Measurements from ENCODE around the gene SLC2A5.
"Not testable (repeated sequence)": the region's sequence is repeated elsewhere in the genome, so short reads cannot be mapped to it uniquely, and the experiment has no call there.

Gene SLC2A5

DNA sequence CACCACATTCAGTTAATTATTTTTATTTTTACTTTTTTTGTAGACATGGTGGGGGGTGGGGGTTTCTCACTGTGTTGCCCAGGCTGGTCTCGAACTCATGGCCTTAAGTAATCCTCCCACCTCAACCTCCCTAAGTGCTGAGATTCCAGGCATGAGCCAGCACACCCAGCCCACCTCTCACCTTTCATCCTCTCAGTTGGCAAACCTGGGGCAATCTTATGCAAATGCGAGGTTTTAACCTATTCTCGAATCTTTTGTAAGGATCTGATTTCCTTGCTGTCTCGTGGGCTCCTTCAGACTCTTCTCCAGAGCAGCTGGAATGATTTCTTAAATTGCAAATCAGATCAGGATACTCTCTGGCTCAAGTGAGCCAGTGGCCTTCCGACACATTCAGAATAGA lies 36.1 kb downstream of the SLC2A5 start:
- Histone ChIP-seq H3K36me3 (ENCODE audit: control insufficient read depth in 1 of 2, insufficient read depth in 2 of 2, low read depth in 1 of 2, low read length in 2 of 2) (peaks cover 0 to 17% of the 10 kb centered on the region in 2 experiments), H2BK120ac (ENCODE audit: low read depth, low read length) (no peak overlapping the region), H3K4me3 (ENCODE audit: insufficient read depth in 1 of 2, low read depth in 1 of 2, low read length in 2 of 2) (no peak overlapping the region), H3K23ac (ENCODE audit: low read length in 2 of 2) (no peak overlapping the region), H4K91ac (ENCODE audit: low read length) (no peak overlapping the region), H3K27ac (ENCODE audit: low read length, poor library complexity, severe bottlenecking) (no peak overlapping the region), H2BK15ac (ENCODE audit: low read depth, poor library complexity, severe bottlenecking) (no peak overlapping the region), H3K79me1 (replicated peaks; ENCODE audit: low read length, poor library complexity, severe bottlenecking) (no peaks in the 10 kb centered on the region), H3K9ac (ENCODE audit: low read length) (no peak overlapping the region), H3K4me1 (ENCODE audit: control insufficient read depth, insufficient read depth, low read depth, low read length) (no peaks in the 10 kb centered on the region), H3K4ac (ENCODE audit: low read depth in 1 of 2, low read length in 2 of 2) (no peak overlapping the region), H2BK5ac (ENCODE audit: low read depth, low read length, poor library complexity, severe bottlenecking) (no peak overlapping the region), H2AK5ac (ENCODE audit: low read length, severe bottlenecking) (no peak overlapping the region), H2AFZ (ENCODE audit: low read depth, low read length) (no peak overlapping the region), H4K8ac (ENCODE audit: low read length) (no peak overlapping the region), H3K4me2 (ENCODE audit: low read length, poor library complexity, severe bottlenecking) (no peak overlapping the region), H3K9me3 (ENCODE audit: control insufficient read depth, low read length) (peaks cover 30% of the 10 kb centered on the region), H3K18ac (ENCODE audit: low read depth in 1 of 2, low read length in 2 of 2) (no peak overlapping the region), H3K14ac (ENCODE audit: low read length in 2 of 2) (no peak overlapping the region), H2BK12ac (ENCODE audit: low read length in 2 of 2) (no peak overlapping the region), H3K27me3 (ENCODE audit: control insufficient read depth in 1 of 2, insufficient read depth in 1 of 2, low read length in 2 of 2) (peaks cover 0 to 7% of the 10 kb centered on the region in 2 experiments)
- 66% methylated on average over 5 of the region's 5 CpGs for WGBS
- no peak for DNase-seq

DNA sequence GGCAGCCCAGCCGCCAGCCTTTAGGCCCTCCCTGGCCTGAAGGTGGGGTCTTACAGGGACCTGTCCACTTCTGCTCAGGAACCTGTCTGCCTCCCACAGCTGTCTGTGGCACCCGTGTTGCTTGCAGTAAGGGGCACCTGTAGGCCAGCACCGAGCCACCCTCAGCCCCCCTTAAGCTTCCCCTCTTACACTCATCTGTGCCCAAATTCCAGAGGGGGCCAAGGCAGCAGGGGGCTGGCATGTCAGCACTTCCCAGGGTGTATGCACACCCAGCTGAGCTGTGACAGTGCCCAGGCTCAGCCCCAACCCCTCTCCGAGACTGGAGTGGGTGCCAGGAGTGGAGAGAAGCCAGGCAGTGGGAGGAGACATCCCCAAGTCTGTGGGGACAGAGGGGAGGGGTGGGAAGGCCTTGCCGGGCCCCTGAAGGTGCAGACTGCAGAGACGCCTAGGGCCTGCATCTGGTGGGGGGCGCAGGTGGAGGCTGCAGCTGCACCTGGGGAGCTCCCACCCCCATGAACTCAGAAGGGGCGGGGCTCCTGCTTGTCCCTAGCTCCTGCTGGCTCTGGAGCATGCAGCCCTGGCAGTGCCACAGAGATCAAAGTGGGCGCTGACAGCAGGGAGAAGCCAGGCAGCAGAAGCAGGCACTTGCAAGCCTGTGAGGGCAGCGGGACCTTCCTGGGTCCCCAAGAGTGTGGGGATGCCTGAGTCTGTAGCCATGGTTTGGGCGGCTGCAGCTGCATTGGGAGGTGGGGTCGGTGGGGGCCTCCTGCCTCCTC lies 37.8 kb downstream of the SLC2A5 start:
- Histone ChIP-seq H2BK12ac (ENCODE audit: low read length in 2 of 2) (no peak overlapping the region), H3K27me3 (ENCODE audit: control insufficient read depth in 1 of 2, insufficient read depth in 1 of 2, low read length in 2 of 2) (peaks cover 0 to 7% of the 10 kb centered on the region in 2 experiments), H3K18ac (ENCODE audit: low read depth in 1 of 2, low read length in 2 of 2) (no peak overlapping the region), H3K4me1 (ENCODE audit: control insufficient read depth, insufficient read depth, low read depth, low read length) (no peaks in the 10 kb centered on the region), H2AFZ (ENCODE audit: low read depth, low read length) (no peak overlapping the region), H3K9me3 (ENCODE audit: control insufficient read depth, low read length) (peaks cover 30% of the 10 kb centered on the region), H3K23ac (ENCODE audit: low read length in 2 of 2) (no peak overlapping the region), H4K8ac (ENCODE audit: low read length) (no peak overlapping the region), H3K27ac (ENCODE audit: low read length, poor library complexity, severe bottlenecking) (no peak overlapping the region), H2BK15ac (ENCODE audit: low read depth, poor library complexity, severe bottlenecking) (no peak overlapping the region), H4K91ac (ENCODE audit: low read length) (no peak overlapping the region), H3K79me1 (replicated peaks; ENCODE audit: low read length, poor library complexity, severe bottlenecking) (no peaks in the 10 kb centered on the region), H3K14ac (ENCODE audit: low read length in 2 of 2) (no peak overlapping the region), H2AK5ac (ENCODE audit: low read length, severe bottlenecking) (no peak overlapping the region), H3K4ac (ENCODE audit: low read depth in 1 of 2, low read length in 2 of 2) (no peak overlapping the region), H3K4me3 (ENCODE audit: insufficient read depth in 1 of 2, low read depth in 1 of 2, low read length in 2 of 2) (no peak overlapping the region), H3K9ac (ENCODE audit: low read length) (no peak overlapping the region), H3K4me2 (ENCODE audit: low read length, poor library complexity, severe bottlenecking) (no peak overlapping the region), H2BK120ac (ENCODE audit: low read depth, low read length) (no peak overlapping the region), H2BK5ac (ENCODE audit: low read depth, low read length, poor library complexity, severe bottlenecking) (no peak overlapping the region), H3K36me3 (ENCODE audit: control insufficient read depth in 1 of 2, insufficient read depth in 2 of 2, low read depth in 1 of 2, low read length in 2 of 2) (no peaks in the 10 kb centered on the region)
- WGBS, result 85% methylated on average over 12 of the region's 12 CpGs
- no peak for DNase-seq

DNA sequence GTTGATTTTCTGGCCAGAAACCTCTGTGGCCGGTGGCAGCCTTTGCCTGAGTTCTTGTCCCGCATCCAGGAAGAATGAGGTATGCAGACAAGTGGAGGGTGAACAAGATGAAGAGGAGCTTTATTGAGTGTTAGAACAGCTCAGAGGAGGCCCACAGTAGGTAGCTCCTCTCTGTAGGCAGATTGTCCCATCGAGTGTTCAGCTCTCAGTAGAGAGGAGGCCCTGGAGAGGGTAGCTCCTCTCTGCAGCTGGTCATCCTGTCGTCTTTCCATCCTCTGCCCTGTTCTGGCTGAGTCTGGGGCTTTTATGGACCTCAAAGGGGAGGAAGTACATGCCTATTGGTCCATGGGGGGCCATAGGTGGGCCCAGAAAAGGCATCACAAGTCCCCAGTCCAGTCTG lies 38.4 kb downstream of the SLC2A5 start:
- H3K4me1 ChIP-seq (ENCODE audit: control insufficient read depth, insufficient read depth, low read depth, low read length); H3K27ac ChIP-seq (ENCODE audit: low read length, poor library complexity, severe bottlenecking); DNase-seq; H4K8ac ChIP-seq (ENCODE audit: low read length); H2AK5ac ChIP-seq (ENCODE audit: low read length, severe bottlenecking); H4K91ac ChIP-seq (ENCODE audit: low read length); H3K14ac ChIP-seq (ENCODE audit: low read length in 2 of 2); H2BK120ac ChIP-seq (ENCODE audit: low read depth, low read length); H3K36me3 ChIP-seq (ENCODE audit: control insufficient read depth in 1 of 2, insufficient read depth in 2 of 2, low read depth in 1 of 2, low read length in 2 of 2); H3K18ac ChIP-seq (ENCODE audit: low read depth in 1 of 2, low read length in 2 of 2); H3K4ac ChIP-seq (ENCODE audit: low read depth in 1 of 2, low read length in 2 of 2); H3K23ac ChIP-seq (ENCODE audit: low read length in 2 of 2); H3K4me2 ChIP-seq (ENCODE audit: low read length, poor library complexity, severe bottlenecking); H2BK12ac ChIP-seq (ENCODE audit: low read length in 2 of 2); H3K79me1 ChIP-seq (replicated peaks; ENCODE audit: low read length, poor library complexity, severe bottlenecking); H2BK15ac ChIP-seq (ENCODE audit: low read depth, poor library complexity, severe bottlenecking); H2BK5ac ChIP-seq (ENCODE audit: low read depth, low read length, poor library complexity, severe bottlenecking); H3K27me3 ChIP-seq (ENCODE audit: control insufficient read depth in 1 of 2, insufficient read depth in 1 of 2, low read length in 2 of 2); H3K9ac ChIP-seq (ENCODE audit: low read length); H2AFZ ChIP-seq (ENCODE audit: low read depth, low read length); H3K4me3 ChIP-seq (ENCODE audit: insufficient read depth in 1 of 2, low read depth in 1 of 2, low read length in 2 of 2): not testable (repeated sequence)
- H3K9me3 ChIP-seq (ENCODE audit: control insufficient read depth, low read length), result peaks cover 28% of the 10 kb centered on the region
- 82% methylated on average over 4 of the region's 4 CpGs for WGBS

DNA sequence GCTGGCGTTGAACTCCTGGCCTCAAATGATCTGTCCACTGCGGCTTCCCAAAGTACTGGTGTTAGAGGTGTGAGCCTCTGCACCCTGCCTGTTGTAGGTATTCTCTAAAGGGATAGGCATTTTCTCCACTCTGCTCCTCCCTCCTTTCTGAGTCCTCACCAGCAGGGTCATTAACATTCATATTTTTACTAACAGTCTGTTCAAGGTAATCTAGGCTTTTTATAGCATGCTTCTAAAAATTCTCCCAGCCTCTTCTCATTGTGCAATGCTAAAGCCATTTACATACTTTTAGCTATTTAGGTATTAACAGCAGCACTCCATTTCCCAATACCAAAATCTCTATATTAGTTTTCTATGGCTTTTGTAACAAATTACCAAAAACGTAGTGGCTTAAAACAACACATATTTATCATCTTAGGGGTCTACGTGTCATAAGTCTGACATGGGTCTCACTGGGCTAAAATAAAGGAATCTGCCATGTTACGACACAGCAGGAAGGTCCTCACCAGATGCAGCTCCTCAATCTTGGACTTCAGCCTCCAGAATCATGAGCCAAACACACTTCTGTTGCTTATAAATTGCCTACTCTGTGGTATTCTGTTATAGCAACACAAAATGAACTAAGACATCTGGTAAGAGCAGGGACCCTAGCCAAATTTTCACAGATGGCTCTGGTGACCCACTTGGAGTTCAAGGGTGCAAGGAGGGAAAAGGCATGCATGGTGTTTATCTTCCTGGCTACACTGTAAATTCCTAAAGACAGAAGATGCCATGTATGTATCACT lies 40.3 kb downstream of the SLC2A5 start:
- no peak overlapping the region for H2BK12ac ChIP-seq (ENCODE audit: low read length in 2 of 2)
- WGBS, result 82% methylated on average over 5 of the region's 5 CpGs
- H2AFZ ChIP-seq (ENCODE audit: low read depth, low read length), result no peak overlapping the region
- no peak overlapping the region for H3K23ac ChIP-seq (ENCODE audit: low read length in 2 of 2)
- H3K36me3 ChIP-seq (ENCODE audit: control insufficient read depth in 1 of 2, insufficient read depth in 2 of 2, low read depth in 1 of 2, low read length in 2 of 2), result no peaks in the 10 kb centered on the region
- H2BK15ac ChIP-seq (ENCODE audit: low read depth, poor library complexity, severe bottlenecking), result no peak overlapping the region
- no peak overlapping the region for H3K18ac ChIP-seq (ENCODE audit: low read depth in 1 of 2, low read length in 2 of 2)
- no peak overlapping the region for H4K91ac ChIP-seq (ENCODE audit: low read length)
- H3K9ac ChIP-seq (ENCODE audit: low read length), result no peak overlapping the region
- no peaks in the 10 kb centered on the region for H3K79me1 ChIP-seq (replicated peaks; ENCODE audit: low read length, poor library complexity, severe bottlenecking)
- H3K4ac ChIP-seq (ENCODE audit: low read depth in 1 of 2, low read length in 2 of 2), result no peak overlapping the region
- no peak overlapping the region for H3K27ac ChIP-seq (ENCODE audit: low read length, poor library complexity, severe bottlenecking)
- no peak overlapping the region for H3K4me2 ChIP-seq (ENCODE audit: low read length, poor library complexity, severe bottlenecking)
- no peak overlapping the region for H2BK5ac ChIP-seq (ENCODE audit: low read depth, low read length, poor library complexity, severe bottlenecking)
- no peaks in the 10 kb centered on the region for H3K4me1 ChIP-seq (ENCODE audit: control insufficient read depth, insufficient read depth, low read depth, low read length)
- peak; percentile 60 for DNase-seq
- H4K8ac ChIP-seq (ENCODE audit: low read length), result no peak overlapping the region
- peaks cover 0 to 12% of the 10 kb centered on the region in 2 experiments for H3K27me3 ChIP-seq (ENCODE audit: control insufficient read depth in 1 of 2, insufficient read depth in 1 of 2, low read length in 2 of 2)
- no peak overlapping the region for H2BK120ac ChIP-seq (ENCODE audit: low read depth, low read length)
- peaks cover 14% of the 10 kb centered on the region for H3K9me3 ChIP-seq (ENCODE audit: control insufficient read depth, low read length)
- no peak overlapping the region for H3K14ac ChIP-seq (ENCODE audit: low read length in 2 of 2)
- H2AK5ac ChIP-seq (ENCODE audit: low read length, severe bottlenecking), result no peak overlapping the region
- no peak overlapping the region for H3K4me3 ChIP-seq (ENCODE audit: insufficient read depth in 1 of 2, low read depth in 1 of 2, low read length in 2 of 2)
